GM23338 (cell line): ENCODE results near the gene GSC2. TPM values are rescaled to one million over a fixed set of nuclear protein-coding genes. Genes with fewer than 3 reads are reported as not detected.
A peak's percentile ranks its signal among the peaks of the same experiment; 100 is the strongest.

Experiments used
- ATAC-seq: fragments of 200-7000 bp; cut with Tn5 transposase; 3 replicates; pipeline ENCODE4 v1.9.1; 2020
- DNase-seq: peaks from one replicate; pipeline ENCODE4 v3.0.0-alpha.2; 2015; ENCODE audit warnings: low spot score
- H2AFZ ChIP-seq: fragments of 200-600 bp; sonication (generic); 2 replicates; pipeline ENCODE4 v1.8.0; 2016; ENCODE audit warnings: antibody characterized with exemption, mild to moderate bottlenecking, moderate library complexity
- H3F3A ChIP-seq: fragments of 200-600 bp; sonication (generic); replicated peaks from 2 replicates; pipeline ENCODE4 v1.8.0; 2017; ENCODE audit warnings: antibody characterized with exemption, mixed run types, low read depth
- H3K27ac ChIP-seq: fragments of 200-600 bp; sonication (generic); 2 replicates; pipeline ENCODE4 v1.6.1; 2016; ENCODE audit warnings: low read depth
- H3K27me3 ChIP-seq: fragments of 200-600 bp; sonication (generic); 2 replicates; pipeline ENCODE4 v1.8.0; 2016; ENCODE audit warnings: mild to moderate bottlenecking, mixed run types, moderate library complexity; ENCODE audit not compliant: insufficient read depth
- H3K36me3 ChIP-seq: fragments of 200-600 bp; sonication (generic); 2 replicates; pipeline ENCODE4 v1.8.0; 2016; ENCODE audit warnings: mild to moderate bottlenecking; ENCODE audit not compliant: insufficient read depth
- H3K4me1 ChIP-seq: fragments of 200-600 bp; sonication (generic); 2 replicates; pipeline ENCODE4 v1.8.0; 2016; ENCODE audit warnings: mild to moderate bottlenecking, moderate library complexity; ENCODE audit not compliant: insufficient read depth
- H3K4me2 ChIP-seq: fragments of 200-600 bp; sonication (generic); 2 replicates; pipeline ENCODE4 v1.7.1; 2017; ENCODE audit warnings: mixed run types
- H3K4me3 ChIP-seq: fragments of 200-600 bp; sonication (generic); 2 replicates; pipeline ENCODE4 v1.6.1; 2016; ENCODE audit warnings: mixed run types
- H3K79me2 ChIP-seq: fragments of 200-600 bp; sonication (generic); replicated peaks from 2 replicates; pipeline ENCODE4 v1.8.0; 2017; ENCODE audit warnings: mild to moderate bottlenecking; ENCODE audit not compliant: insufficient read depth
- H3K9me2 ChIP-seq: fragments of 200-600 bp; sonication (generic); 2 replicates; pipeline ENCODE4 v1.8.0; 2017; ENCODE audit not compliant: insufficient read depth
- H4K20me1 ChIP-seq: fragments of 200-600 bp; sonication (generic); replicated peaks from 2 replicates; pipeline ENCODE4 v1.8.0; 2017; ENCODE audit warnings: mild to moderate bottlenecking; ENCODE audit not compliant: insufficient read depth
- H3K27ac Mint-ChIP-seq: 2 replicates; pipeline ENCODE4 v1.8.0; 2020; ENCODE audit warnings: inconsistent platforms, mild to moderate bottlenecking, moderate library complexity, mixed read lengths
- H3K27me3 Mint-ChIP-seq: 3 replicates; pipeline ENCODE4 v1.8.0; 2022; ENCODE audit warnings: low read depth, mild to moderate bottlenecking, moderate library complexity, mixed read lengths, inconsistent platforms; ENCODE audit not compliant: insufficient read depth, poor library complexity
- H3K36me3 Mint-ChIP-seq: 3 replicates; pipeline ENCODE4 v1.8.0; 2021; ENCODE audit warnings: low read depth, mild to moderate bottlenecking, inconsistent platforms, moderate library complexity, mixed read lengths
- H3K4me1 Mint-ChIP-seq: 3 replicates; pipeline ENCODE4 v1.8.0; 2020; ENCODE audit warnings: mild to moderate bottlenecking, inconsistent platforms, mixed read lengths
- H3K4me3 Mint-ChIP-seq: 3 replicates; pipeline ENCODE4 v1.8.0; 2021; ENCODE audit warnings: moderate library complexity, mild to moderate bottlenecking, inconsistent platforms, mixed read lengths
- H3K9me3 Mint-ChIP-seq: 3 replicates; pipeline ENCODE4 v1.8.0; 2020; ENCODE audit warnings: moderate library complexity, mild to moderate bottlenecking, inconsistent platforms, mixed read lengths
- CREB1 ChIP-seq: fragments of 250-450 bp; sonication (Bioruptor Pico); IDR thresholded peaks from 2 replicates; pipeline ENCODE4 v1.5.0; 2020; ENCODE audit warnings: low read depth, mild to moderate bottlenecking, moderate library complexity
- JUNB ChIP-seq: IDR thresholded peaks from one replicate; pipeline ENCODE4 v1.6.1; 2016; ENCODE audit warnings: antibody characterized with exemption; ENCODE audit not compliant: unreplicated experiment
- POLR2AphosphoS5 ChIP-seq: IDR thresholded peaks from 2 replicates; pipeline ENCODE4 v1.6.1; 2016; ENCODE audit warnings: antibody characterized with exemption, low read depth
- polyA plus RNA-seq: library from polyadenylated mRNA; unstranded; fragments of >200 nt; fragmentation: Nextera tagmentation; extraction: Ambion mirVana; gene quantifications from 2 replicates; pipeline ENCODE4 v1.2.1, GENCODE V29; 2016
- total RNA-seq: library from RNA; depleted of rRNA; stranded (reverse); fragments of >200 nt; shearing (Covaris generic); gene quantifications from 2 replicates; pipeline ENCODE4 v1.2.3, GENCODE V29; 2014
- TF ChIP-seq, protein P1 (sequence below): IDR thresholded peaks from one replicate; pipeline ENCODE4 v1.6.1; 2018; ENCODE audit warnings: antibody characterized with exemption; ENCODE audit not compliant: unreplicated experiment
- TF ChIP-seq, protein P2 (sequence below), 2 experiments: fragments of 200-600 bp in 1 of 2; sonication (generic) in 1 of 2; conservative IDR thresholded peaks; 2 replicates each; pipeline versions ENCODE4 v1.5.1 to v1.6.1; 2016 to 2017; ENCODE audit warnings: antibody characterized with exemption in 2 of 2, low read depth in 2 of 2, mild to moderate bottlenecking in 2 of 2, moderate library complexity in 1 of 2

Gene GSC2
- total and polyA plus RNA-seq, 2 experiments from 2014 or later = not detected

DNA sequence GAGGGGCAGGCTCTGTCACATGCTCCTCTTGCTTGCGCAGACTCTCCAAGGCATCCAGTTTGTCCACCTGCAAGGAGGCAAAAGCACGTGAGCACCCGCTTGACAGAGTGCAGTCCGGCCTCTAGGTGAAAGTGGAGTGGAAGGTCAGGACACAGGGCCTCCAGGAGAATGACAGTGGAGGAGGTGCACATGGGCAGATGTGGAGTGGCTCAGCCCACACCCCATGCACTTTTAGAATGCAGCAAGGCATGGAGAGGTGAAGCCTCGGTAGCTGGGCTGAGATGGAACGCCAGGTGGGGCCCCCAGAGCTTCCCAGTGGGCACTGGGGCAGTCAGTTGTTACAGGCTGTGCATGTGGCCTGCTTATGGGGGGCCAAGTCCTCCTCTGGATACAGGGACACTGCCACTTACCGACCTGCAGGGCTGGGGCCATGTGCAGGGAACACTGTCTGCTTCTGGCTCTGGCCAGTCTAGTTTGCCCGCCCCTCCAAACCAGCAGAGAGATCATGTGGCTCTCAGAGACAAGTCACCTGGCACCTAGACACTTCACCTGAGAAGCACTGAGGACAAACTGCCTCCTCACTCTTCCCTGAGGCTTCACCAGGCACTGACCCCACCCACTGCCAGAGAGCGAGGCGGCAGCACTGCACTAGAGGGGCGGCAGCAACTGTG, 30.8 kb upstream of the GSC2 start (continued):
- no peak for TF ChIP-seq CREB1
- TF ChIP-seq POLR2AphosphoS5 = no peak

DNA sequence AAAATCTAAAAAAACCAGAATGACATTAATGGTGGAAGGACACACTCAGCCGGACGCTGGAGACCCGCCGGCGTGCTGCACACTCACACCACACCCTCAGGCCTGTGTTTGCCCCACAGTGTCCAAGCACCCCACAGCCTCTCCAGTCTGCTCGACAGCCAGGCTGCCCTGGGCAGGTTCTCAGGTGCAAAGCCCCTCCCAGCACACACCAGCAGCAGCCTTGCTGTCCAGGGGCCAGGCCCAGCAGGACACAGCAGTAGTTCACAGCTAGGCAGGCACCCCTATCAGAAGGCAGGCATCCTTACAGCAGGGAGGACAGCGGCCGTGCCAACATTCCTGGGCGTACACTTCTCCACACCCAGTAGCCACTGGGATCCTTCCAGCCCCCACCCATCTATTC, 30.1 kb upstream of the GSC2 start:
- peaks cover 5% of the 10 kb centered on the region; the same call in 1 of the 3 replicates for H3K36me3 Mint-ChIP-seq
- Histone ChIP-seq H2AFZ (no peak overlapping the region), H3F3A (peaks cover 13% of the 10 kb centered on the region; the same call in 1 of the 2 replicates), H3K4me3 (no peak overlapping the region), H3K4me2 (no peak overlapping the region), H3K27ac (no peak overlapping the region), H4K20me1 (no peaks in the 10 kb centered on the region; the same call in 1 of the 2 replicates), H3K79me2 (peaks cover 12% of the 10 kb centered on the region; the same call in 1 of the 2 replicates), H3K9me2 (no peaks in the 10 kb centered on the region), H3K4me1 (peaks cover 18% of the 10 kb centered on the region), H3K27me3 (no peaks in the 10 kb centered on the region), H3K36me3 (no peaks in the 10 kb centered on the region)
- no peak for TF ChIP-seq JUNB
- no peak overlapping the region for H3K27ac Mint-ChIP-seq
- no peaks in the 10 kb centered on the region; the same call in 2 of the 3 replicates for H3K9me3 Mint-ChIP-seq
- DNase-seq (no peak), ATAC-seq (no peak)
- H3K4me1 Mint-ChIP-seq = peaks cover 13% of the 10 kb centered on the region
- H3K4me3 Mint-ChIP-seq = no peak overlapping the region
- peaks cover 21% of the 10 kb centered on the region for H3K27me3 Mint-ChIP-seq

DNA sequence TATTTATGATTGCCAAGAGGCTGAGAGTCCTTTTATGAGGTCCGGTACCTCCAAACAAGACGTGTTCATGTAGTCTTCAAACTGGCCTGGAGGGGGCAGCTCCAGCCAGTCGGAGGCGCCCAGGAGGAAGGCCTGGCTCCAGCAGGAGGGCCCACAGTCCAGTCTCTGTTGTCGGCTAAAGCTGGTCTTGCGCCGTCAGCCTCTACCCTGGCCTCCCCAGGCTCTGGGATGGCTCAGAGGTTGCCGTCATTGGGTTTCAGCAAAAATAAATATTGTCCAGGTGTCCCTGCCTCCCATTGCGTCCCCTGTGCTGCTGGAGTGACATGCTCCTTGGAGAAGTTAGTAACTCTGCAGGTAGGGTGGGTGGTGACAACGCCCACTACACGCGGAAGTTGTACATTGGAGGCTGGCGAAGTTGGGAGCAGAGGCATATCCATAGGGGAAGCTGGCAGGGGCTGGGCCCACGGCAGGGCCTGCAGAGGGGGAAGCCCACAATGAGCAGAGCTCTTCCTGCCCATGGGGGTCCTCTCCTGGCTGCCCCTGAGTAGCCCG, 29.5 kb upstream of the GSC2 start:
- Histone ChIP-seq H3F3A (peaks cover 17% of the 10 kb centered on the region; the same call in 1 of the 2 replicates), H3K27ac (peak overlapping the region; percentile 74; the same call in 1 of the 2 replicates), H3K9me2 (no peaks in the 10 kb centered on the region), H2AFZ (peak overlapping the region; percentile 92), H3K27me3 (no peaks in the 10 kb centered on the region), H3K79me2 (peaks cover 12% of the 10 kb centered on the region; the same call in 1 of the 2 replicates), H3K4me2 (peak overlapping the region; percentile 91), H3K36me3 (no peaks in the 10 kb centered on the region), H3K4me3 (peak overlapping the region; percentile 62), H4K20me1 (no peaks in the 10 kb centered on the region; the same call in 1 of the 2 replicates), H3K4me1 (peaks cover 25% of the 10 kb centered on the region)
- Mint-ChIP-seq H3K36me3 (peaks cover 5% of the 10 kb centered on the region; the same call in 1 of the 3 replicates), H3K27me3 (peaks cover 21% of the 10 kb centered on the region), H3K4me1 (peaks cover 14% of the 10 kb centered on the region), H3K4me3 (peak overlapping the region; percentile 83), H3K9me3 (no peaks in the 10 kb centered on the region), H3K27ac (peak overlapping the region; percentile 88)
- TF ChIP-seq, protein P1, sequence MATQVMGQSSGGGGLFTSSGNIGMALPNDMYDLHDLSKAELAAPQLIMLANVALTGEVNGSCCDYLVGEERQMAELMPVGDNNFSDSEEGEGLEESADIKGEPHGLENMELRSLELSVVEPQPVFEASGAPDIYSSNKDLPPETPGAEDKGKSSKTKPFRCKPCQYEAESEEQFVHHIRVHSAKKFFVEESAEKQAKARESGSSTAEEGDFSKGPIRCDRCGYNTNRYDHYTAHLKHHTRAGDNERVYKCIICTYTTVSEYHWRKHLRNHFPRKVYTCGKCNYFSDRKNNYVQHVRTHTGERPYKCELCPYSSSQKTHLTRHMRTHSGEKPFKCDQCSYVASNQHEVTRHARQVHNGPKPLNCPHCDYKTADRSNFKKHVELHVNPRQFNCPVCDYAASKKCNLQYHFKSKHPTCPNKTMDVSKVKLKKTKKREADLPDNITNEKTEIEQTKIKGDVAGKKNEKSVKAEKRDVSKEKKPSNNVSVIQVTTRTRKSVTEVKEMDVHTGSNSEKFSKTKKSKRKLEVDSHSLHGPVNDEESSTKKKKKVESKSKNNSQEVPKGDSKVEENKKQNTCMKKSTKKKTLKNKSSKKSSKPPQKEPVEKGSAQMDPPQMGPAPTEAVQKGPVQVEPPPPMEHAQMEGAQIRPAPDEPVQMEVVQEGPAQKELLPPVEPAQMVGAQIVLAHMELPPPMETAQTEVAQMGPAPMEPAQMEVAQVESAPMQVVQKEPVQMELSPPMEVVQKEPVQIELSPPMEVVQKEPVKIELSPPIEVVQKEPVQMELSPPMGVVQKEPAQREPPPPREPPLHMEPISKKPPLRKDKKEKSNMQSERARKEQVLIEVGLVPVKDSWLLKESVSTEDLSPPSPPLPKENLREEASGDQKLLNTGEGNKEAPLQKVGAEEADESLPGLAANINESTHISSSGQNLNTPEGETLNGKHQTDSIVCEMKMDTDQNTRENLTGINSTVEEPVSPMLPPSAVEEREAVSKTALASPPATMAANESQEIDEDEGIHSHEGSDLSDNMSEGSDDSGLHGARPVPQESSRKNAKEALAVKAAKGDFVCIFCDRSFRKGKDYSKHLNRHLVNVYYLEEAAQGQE = no peak
- TF ChIP-seq, protein P2, sequence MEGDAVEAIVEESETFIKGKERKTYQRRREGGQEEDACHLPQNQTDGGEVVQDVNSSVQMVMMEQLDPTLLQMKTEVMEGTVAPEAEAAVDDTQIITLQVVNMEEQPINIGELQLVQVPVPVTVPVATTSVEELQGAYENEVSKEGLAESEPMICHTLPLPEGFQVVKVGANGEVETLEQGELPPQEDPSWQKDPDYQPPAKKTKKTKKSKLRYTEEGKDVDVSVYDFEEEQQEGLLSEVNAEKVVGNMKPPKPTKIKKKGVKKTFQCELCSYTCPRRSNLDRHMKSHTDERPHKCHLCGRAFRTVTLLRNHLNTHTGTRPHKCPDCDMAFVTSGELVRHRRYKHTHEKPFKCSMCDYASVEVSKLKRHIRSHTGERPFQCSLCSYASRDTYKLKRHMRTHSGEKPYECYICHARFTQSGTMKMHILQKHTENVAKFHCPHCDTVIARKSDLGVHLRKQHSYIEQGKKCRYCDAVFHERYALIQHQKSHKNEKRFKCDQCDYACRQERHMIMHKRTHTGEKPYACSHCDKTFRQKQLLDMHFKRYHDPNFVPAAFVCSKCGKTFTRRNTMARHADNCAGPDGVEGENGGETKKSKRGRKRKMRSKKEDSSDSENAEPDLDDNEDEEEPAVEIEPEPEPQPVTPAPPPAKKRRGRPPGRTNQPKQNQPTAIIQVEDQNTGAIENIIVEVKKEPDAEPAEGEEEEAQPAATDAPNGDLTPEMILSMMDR (conservative IDR thresholded peaks at IDR 0.05; ENCODE audit: low read depth in 2 of 2) = peak; percentile 80 to 82
- peak; percentile 89 for DNase-seq
- peak; percentile 69 for ATAC-seq
